Gastroesophageal sphincter (tissue), 4 donors: ENCODE data around the gene HCN4. TPM values are rescaled to one million over a fixed set of nuclear protein-coding genes. Genes with fewer than 3 reads are reported as not detected.

Source experiments
- ATAC-seq: fragments of 150-250 bp; one replicate; pipeline ENCODE4 v1.9.1; 2016; ENCODE audit warnings: mild to moderate bottlenecking, moderate library complexity
- H3K27ac ChIP-seq, 4 donors: fragments of 200-600 bp; sonication (generic) in 3 of 4; 1 replicate in 3 of 4; 2 replicates in 1 of 4; pipeline ENCODE4 v1.5.1; 2016 to 2019
- H3K27me3 ChIP-seq: fragments of 200-600 bp; sonication (generic); one replicate; pipeline ENCODE4 v1.5.1; 2019
- H3K36me3 ChIP-seq, 2 donors: fragments of 200-600 bp; sonication (generic); one replicate each; pipeline ENCODE4 v1.5.1; 2019; ENCODE audit warnings: control low read depth in 1 of 2
- H3K4me1 ChIP-seq, 3 donors: fragments of 200-600 bp; sonication (generic); 1 replicate in 2 of 3; 2 replicates in 1 of 3; pipeline ENCODE4 v1.5.1; 2016 to 2019; ENCODE audit warnings: control low read depth in 2 of 3
- H3K4me3 ChIP-seq, 2 donors: fragments of 200-600 bp; sonication (generic); one replicate each; pipeline ENCODE4 v1.5.1; 2019; ENCODE audit warnings: mild to moderate bottlenecking in 1 of 2, moderate library complexity in 1 of 2
- H3K9me3 ChIP-seq, 3 donors: fragments of 200-600 bp; sonication (generic); one replicate each; pipeline ENCODE4 v1.5.1; 2017 to 2019; ENCODE audit warnings: control low read depth in 2 of 3
- EP300 ChIP-seq: sonication (generic); formaldehyde crosslinking; IDR thresholded peaks from one replicate; pipeline ENCODE4 v1.6.1; 2017; ENCODE audit warnings: antibody characterized with exemption, mild to moderate bottlenecking
- POLR2A ChIP-seq, 2 donors: fragments of 450-650 bp; IDR thresholded peaks; one replicate each; pipeline ENCODE4 v1.6.1; 2017; ENCODE audit warnings: antibody characterized with exemption in 2 of 2, mild to moderate bottlenecking in 2 of 2, moderate library complexity in 1 of 2
- POLR2AphosphoS5 ChIP-seq: sonication (generic); formaldehyde crosslinking; IDR thresholded peaks from one replicate; pipeline ENCODE4 v1.6.1; 2017; ENCODE audit warnings: antibody characterized with exemption
- WGBS, 2 donors: methylation state at CpG; one replicate each; pipeline ENCODE4 v1.1.5; 2018; ENCODE audit warnings: low coverage in 1 of 2; 5-methylcytosine and 5-hydroxymethylcytosine counted together
- total RNA-seq, 4 donors: library from RNA; depleted of rRNA; stranded (reverse); fragments of >200 nt; gene quantifications; one replicate each; pipeline ENCODE4 v1.1.0, GENCODE V29; 2016
- TF ChIP-seq, protein P1 (sequence below), 4 experiments: fragments of 200-600 bp in 2 of 4; fragments of 450-650 bp in 2 of 4; sonication (generic) in 1 of 4; IDR thresholded peaks; one replicate each; pipeline ENCODE4 v1.5.1; 2017 to 2019; ENCODE audit warnings: antibody characterized with exemption in 4 of 4, mild to moderate bottlenecking in 2 of 4, moderate library complexity in 2 of 4

The HCN4 gene
- total RNA-seq, 4 donors from 2014 or later = 0.08 TPM; not detected in 3

DNA sequence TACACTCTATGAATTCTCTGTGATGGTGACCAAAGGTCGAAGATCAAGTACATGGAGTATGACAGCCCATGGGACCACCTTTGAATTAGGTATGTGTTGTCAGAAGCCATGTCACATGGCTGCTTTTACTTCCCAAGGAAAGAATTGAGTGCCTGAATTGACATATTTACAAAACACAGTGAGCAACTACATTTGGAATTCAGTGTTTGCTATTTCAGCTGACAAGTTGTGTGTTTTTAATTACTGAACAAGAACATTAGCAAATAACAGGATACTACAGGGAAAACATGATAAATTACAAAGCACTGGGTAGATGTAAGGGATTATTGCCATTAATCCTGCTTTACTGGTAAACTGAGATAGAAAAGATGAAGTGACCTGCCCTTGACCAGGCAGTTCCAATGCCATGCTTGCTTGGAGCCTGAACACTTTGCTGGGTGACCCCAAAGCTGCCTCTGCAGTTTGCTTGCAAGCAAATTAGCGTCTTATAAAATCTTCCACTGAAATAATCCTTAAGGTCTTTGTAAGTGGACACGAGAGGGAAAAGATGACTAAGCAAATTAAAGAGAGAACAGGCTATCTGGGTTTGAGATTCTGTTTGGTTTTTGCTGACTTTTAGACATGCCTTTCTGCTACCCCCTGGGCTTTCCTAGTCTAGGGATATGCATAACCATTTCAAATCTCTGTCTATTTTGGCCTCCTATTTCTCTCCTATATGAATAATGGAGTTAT is 98.2 kb downstream of the HCN4 start:
- TF ChIP-seq EP300 (no peak), POLR2A (IDR thresholded peaks at IDR 0.05) (no peak), POLR2AphosphoS5 (no peak)
- TF ChIP-seq, protein P1, sequence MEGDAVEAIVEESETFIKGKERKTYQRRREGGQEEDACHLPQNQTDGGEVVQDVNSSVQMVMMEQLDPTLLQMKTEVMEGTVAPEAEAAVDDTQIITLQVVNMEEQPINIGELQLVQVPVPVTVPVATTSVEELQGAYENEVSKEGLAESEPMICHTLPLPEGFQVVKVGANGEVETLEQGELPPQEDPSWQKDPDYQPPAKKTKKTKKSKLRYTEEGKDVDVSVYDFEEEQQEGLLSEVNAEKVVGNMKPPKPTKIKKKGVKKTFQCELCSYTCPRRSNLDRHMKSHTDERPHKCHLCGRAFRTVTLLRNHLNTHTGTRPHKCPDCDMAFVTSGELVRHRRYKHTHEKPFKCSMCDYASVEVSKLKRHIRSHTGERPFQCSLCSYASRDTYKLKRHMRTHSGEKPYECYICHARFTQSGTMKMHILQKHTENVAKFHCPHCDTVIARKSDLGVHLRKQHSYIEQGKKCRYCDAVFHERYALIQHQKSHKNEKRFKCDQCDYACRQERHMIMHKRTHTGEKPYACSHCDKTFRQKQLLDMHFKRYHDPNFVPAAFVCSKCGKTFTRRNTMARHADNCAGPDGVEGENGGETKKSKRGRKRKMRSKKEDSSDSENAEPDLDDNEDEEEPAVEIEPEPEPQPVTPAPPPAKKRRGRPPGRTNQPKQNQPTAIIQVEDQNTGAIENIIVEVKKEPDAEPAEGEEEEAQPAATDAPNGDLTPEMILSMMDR (IDR thresholded peaks at IDR 0.05) = no peak
- H3K27ac ChIP-seq = no peak overlapping the region
- peaks cover 0 to 43% of the 10 kb centered on the region in 2 donors for H3K36me3 ChIP-seq
- no peak overlapping the region for H3K4me3 ChIP-seq
- no peaks in the 10 kb centered on the region for H3K27me3 ChIP-seq
- no peak for ATAC-seq
- WGBS, 2 donors = 50 to 69% methylated on average over 2 to 3 of the region's 3 CpGs
- peaks cover 0 to 7% (median 0%) of the 10 kb centered on the region in 3 donors for H3K4me1 ChIP-seq
- no peaks in the 10 kb centered on the region for H3K9me3 ChIP-seq

Other genes with a start within 250 kb of the HCN4 start
- not detected for gene REC114, start 74.2 kb upstream of the HCN4 start, total RNA-seq